IMR-90 (cell line): ENCODE data around the gene RYR2. TPM values are rescaled to one million over a fixed set of nuclear protein-coding genes. Genes with fewer than 3 reads are reported as not detected.

ENCODE experiments used
- ATAC-seq: fragments of 200-7000 bp; cut with Tn5 transposase; 2 replicates; pipeline ENCODE4 v1.9.1; 2020; ENCODE audit warnings: low read depth, mild to moderate bottlenecking, moderate library complexity
- BruUV-seq: library from RNA; stranded (reverse); fragments of 400-500 nt; replicated peaks from 2 replicates; lab custom pipeline; 2021; lab: Mats Ljungman, UMichigan
- CTCF ChIA-PET: fragments of 300-600 bp; formaldehyde crosslinking; extraction: SDS; loops from one replicate; lab custom pipeline; 2021; ENCODE audit warnings: antibody characterized with exemption; lab: Yijun Ruan, JAX
- POLR2A ChIA-PET: fragments of 300-600 bp; sonication (Branson Sonifier 250); formaldehyde crosslinking; loops from one replicate; lab custom pipeline; 2022; ENCODE audit warnings: antibody characterized with exemption; ENCODE audit not compliant: unreplicated experiment; lab: Charles Lee
- DNase-seq: peaks from one replicate; pipeline ENCODE4 v3.0.0; 2013
- H2AFZ ChIP-seq: replicated peaks from 2 replicates; pipeline ENCODE3; 2013; ENCODE audit warnings: low read length, mild to moderate bottlenecking; ENCODE audit not compliant: poor library complexity
- H2AK5ac ChIP-seq: 2 replicates; pipeline ENCODE4 v1.6.1; 2013; ENCODE audit warnings: low read depth, low read length, inconsistent platforms
- H2AK9ac ChIP-seq: replicated peaks from 2 replicates; pipeline ENCODE3; 2013; ENCODE audit warnings: mild to moderate bottlenecking, low read depth, low read length, moderate library complexity; ENCODE audit not compliant: poor library complexity
- H2BK120ac ChIP-seq: 2 replicates; pipeline ENCODE4 v1.6.1; 2013; ENCODE audit warnings: low read depth, low read length, inconsistent platforms
- H2BK15ac ChIP-seq: 3 replicates; pipeline ENCODE4 v1.6.1; 2013; ENCODE audit warnings: low read depth, low read length, inconsistent platforms
- H2BK20ac ChIP-seq: 2 replicates; pipeline ENCODE4 v1.6.1; 2013; ENCODE audit warnings: low read depth, mild to moderate bottlenecking, inconsistent platforms, low read length, moderate library complexity
- H2BK5ac ChIP-seq: 2 replicates; pipeline ENCODE4 v1.6.1; 2013; ENCODE audit warnings: mild to moderate bottlenecking, low read depth, low read length, inconsistent platforms; ENCODE audit not compliant: poor library complexity, severe bottlenecking
- H3K14ac ChIP-seq: replicated peaks from 2 replicates; pipeline ENCODE4 v1.6.1; 2013; ENCODE audit warnings: low read depth, low read length, inconsistent platforms
- H3K18ac ChIP-seq: 2 replicates; pipeline ENCODE4 v1.6.1; 2013; ENCODE audit warnings: low read depth, low read length, control low read depth
- H3K23ac ChIP-seq: 2 replicates; pipeline ENCODE4 v1.6.1; 2013; ENCODE audit warnings: low read depth, low read length, inconsistent platforms
- H3K27ac ChIP-seq: 2 replicates; pipeline ENCODE4 v1.5.1; 2013; ENCODE audit warnings: mild to moderate bottlenecking, control low read depth, low read length; ENCODE audit not compliant: insufficient read depth
- H3K27me3 ChIP-seq: 2 replicates; pipeline ENCODE4 v1.6.1; 2013; ENCODE audit warnings: low read length; ENCODE audit not compliant: control insufficient read depth, insufficient read depth
- H3K36me3 ChIP-seq: 2 replicates; pipeline ENCODE4 v1.6.1; 2013; ENCODE audit warnings: low read length, mixed read lengths; ENCODE audit not compliant: control insufficient read depth, insufficient read depth
- H3K4ac ChIP-seq: 2 replicates; pipeline ENCODE4 v1.6.1; 2013; ENCODE audit warnings: low read depth, low read length, inconsistent platforms
- H3K4me1 ChIP-seq: 2 replicates; pipeline ENCODE4 v1.6.1; 2013; ENCODE audit warnings: low read length, mixed read lengths; ENCODE audit not compliant: control insufficient read depth, insufficient read depth
- H3K4me2 ChIP-seq: 2 replicates; pipeline ENCODE4 v1.6.1; 2013; ENCODE audit warnings: low read depth, mild to moderate bottlenecking, control low read depth, low read length, moderate library complexity
- H3K4me3 ChIP-seq: 2 replicates; pipeline ENCODE4 v1.5.1; 2013; ENCODE audit warnings: low read depth, mild to moderate bottlenecking, control low read depth, low read length, moderate library complexity; ENCODE audit not compliant: insufficient read depth
- H3K56ac ChIP-seq: 2 replicates; pipeline ENCODE4 v1.6.1; 2013; ENCODE audit warnings: low read length, inconsistent platforms; ENCODE audit not compliant: insufficient read depth; ENCODE audit errors: extremely low read depth
- H3K79me1 ChIP-seq, 2 experiments: 2 replicates each; pipeline ENCODE4 v1.6.1; 2013; ENCODE audit warnings: low read length in 2 of 2, inconsistent platforms in 1 of 2, low read depth in 1 of 2
- H3K9ac ChIP-seq: 2 replicates; pipeline ENCODE4 v1.6.1; 2013; ENCODE audit warnings: low read depth, low read length, control low read depth
- H3K9me1 ChIP-seq: 2 replicates; pipeline ENCODE4 v1.6.1; 2013; ENCODE audit warnings: low read length, inconsistent platforms; ENCODE audit not compliant: insufficient read depth
- H3K9me3 ChIP-seq: 2 replicates; pipeline ENCODE4 v1.6.1; 2013; ENCODE audit warnings: low read length; ENCODE audit not compliant: control insufficient read depth, insufficient read depth
- H4K20me1 ChIP-seq: 2 replicates; pipeline ENCODE4 v1.6.1; 2013; ENCODE audit warnings: low read length, inconsistent platforms; ENCODE audit not compliant: insufficient read depth
- H4K5ac ChIP-seq: 2 replicates; pipeline ENCODE4 v1.6.1; 2013; ENCODE audit warnings: mild to moderate bottlenecking, low read depth, low read length, control low read depth
- H4K8ac ChIP-seq, 2 experiments: 2 replicates each; pipeline ENCODE4 v1.6.1; 2013; ENCODE audit warnings: low read depth in 2 of 2, low read length in 2 of 2, control low read depth in 1 of 2, inconsistent platforms in 1 of 2
- H4K91ac ChIP-seq: 2 replicates; pipeline ENCODE4 v1.6.1; 2013; ENCODE audit warnings: low read depth, low read length, inconsistent platforms; ENCODE audit not compliant: insufficient read depth
- BHLHE40 ChIP-seq: fragments of 150-350 bp; IDR thresholded peaks from 2 replicates; pipeline ENCODE4 v1.6.1; 2016; ENCODE audit warnings: mild to moderate bottlenecking, low read depth, low read length
- CEBPB ChIP-seq: IDR thresholded peaks from 2 replicates; pipeline ENCODE4 v1.6.1; 2012; ENCODE audit warnings: low read depth, low read length, improper control_type of control experiment
- MXI1 ChIP-seq: IDR thresholded peaks from 2 replicates; pipeline ENCODE4 v1.6.1; 2012; ENCODE audit warnings: low read depth, mild to moderate bottlenecking, low read length, moderate library complexity, borderline replicate concordance
- SMC3 ChIP-seq: fragments of 150-350 bp; IDR thresholded peaks from 2 replicates; pipeline ENCODE4 v1.6.1; 2016; ENCODE audit warnings: low read depth, mild to moderate bottlenecking, antibody characterized with exemption, low read length, moderate library complexity
- WGBS, 2 experiments: methylation state at CpG; one replicate each; pipeline versions ENCODE4 v1.1.5 to v1.1.7; 2013; ENCODE audit warnings: missing lambda C conversion rate in 2 of 2; ENCODE audit not compliant: insufficient read length in 1 of 2; ENCODE audit errors: extremely low coverage in 2 of 2; 5-methylcytosine and 5-hydroxymethylcytosine counted together
- dilution Hi-C: fragments of 300-500 bp; cut with HindIII; formaldehyde crosslinking; loops from one replicate; pipeline ENCODE4 v1.14.3; 2018; ENCODE audit warnings: low sequenced_read_pairs; ENCODE audit not compliant: unreplicated experiment
- in situ Hi-C: fragments of 300-500 bp; cut with MboI; formaldehyde crosslinking; loops from 3 replicates; pipeline ENCODE4 v1.14.3; 2019; ENCODE audit warnings: low sequenced_read_pairs, inconsistent platforms, mixed read lengths
- intact Hi-C: fragments of 100-400 bp; cut with micrococcal nuclease; formaldehyde crosslinking; loops from 2 replicates; pipeline ENCODE4 v1.10.0; 2022
- polyA plus RNA-seq, 3 experiments: library from polyadenylated mRNA; depleted of rRNA; stranded (reverse); fragments of >200 nt; gene quantifications; 2 replicates each; pipeline ENCODE4 v1.2.3, GENCODE V29; 2012; ENCODE audit warnings: low replicate concordance in 1 of 3
- total RNA-seq: library from RNA; depleted of rRNA; stranded (reverse); fragments of >200 nt; gene quantifications from 2 replicates; pipeline ENCODE4 v1.2.3, GENCODE V29; 2012

RYR2 gene
- total and polyA plus RNA-seq, 2 of the 4 experiments (the other 2 are of a cell fraction) = not detected

GRCh38 chr1:237809099-237809498, 767.1 kb downstream of the RYR2 start:
- no TSS peak for BruUV-seq
- Histone ChIP-seq H2BK120ac (no peak overlapping the region), H3K18ac (no peak overlapping the region), H3K4me3 (no peak overlapping the region), H4K8ac (no peak overlapping the region), H2AFZ (no peak overlapping the region), H3K27ac (no peak overlapping the region), H3K14ac (no peak overlapping the region), H3K4ac (no peak overlapping the region), H3K9me3 (0 out of 2 replicates have a peak, but pooled peaks cover 1% of the 10 kb centered on the region), H2BK15ac (no peak overlapping the region), H3K27me3 (no peaks in the 10 kb centered on the region), H3K9me1 (no peaks in the 10 kb centered on the region), H3K23ac (no peak overlapping the region), H3K4me2 (no peak overlapping the region), H4K20me1 (no peaks in the 10 kb centered on the region), H3K79me1 (no peaks in the 10 kb centered on the region), H3K9ac (no peak overlapping the region), H3K36me3 (no peaks in the 10 kb centered on the region), H3K56ac (no peak overlapping the region), H4K5ac (no peak overlapping the region), H4K91ac (no peak overlapping the region), H3K4me1 (no peaks in the 10 kb centered on the region), H2AK9ac (no peak overlapping the region), H2BK5ac (no peak overlapping the region), H2BK20ac (no peak overlapping the region), H2AK5ac (no peak overlapping the region)
- intact Hi-C loops (loop anchor here (5.0 kb wide), 2 partner anchors 1143 to 1707 kb away; no protein-coding TSS in a partner anchor), dilution Hi-C loops (no loop called here), in situ Hi-C loops (no loop called here)
- CTCF ChIA-PET = no interaction called here
- DNase-seq (no peak), ATAC-seq (no peak)
- POLR2A ChIA-PET = no interaction called here
- WGBS, 2 experiments = no CpG with 5 or more reads among the region's 2 CpGs
- TF ChIP-seq SMC3 = no peak
- no peak for TF ChIP-seq BHLHE40
- no peak for TF ChIP-seq CEBPB
- TF ChIP-seq MXI1 = no peak
